Retina (tissue), 1 donor: ENCODE measurements around the gene BCL3.
"Not testable (repeated sequence)": the region's sequence is repeated elsewhere in the genome, so short reads cannot be mapped to it uniquely, and the experiment has no call there.

Source experiments
- DNase-seq: peaks from one replicate; pipeline ENCODE4 v3.0.0-alpha.2; 2016

The BCL3 gene, protein sequence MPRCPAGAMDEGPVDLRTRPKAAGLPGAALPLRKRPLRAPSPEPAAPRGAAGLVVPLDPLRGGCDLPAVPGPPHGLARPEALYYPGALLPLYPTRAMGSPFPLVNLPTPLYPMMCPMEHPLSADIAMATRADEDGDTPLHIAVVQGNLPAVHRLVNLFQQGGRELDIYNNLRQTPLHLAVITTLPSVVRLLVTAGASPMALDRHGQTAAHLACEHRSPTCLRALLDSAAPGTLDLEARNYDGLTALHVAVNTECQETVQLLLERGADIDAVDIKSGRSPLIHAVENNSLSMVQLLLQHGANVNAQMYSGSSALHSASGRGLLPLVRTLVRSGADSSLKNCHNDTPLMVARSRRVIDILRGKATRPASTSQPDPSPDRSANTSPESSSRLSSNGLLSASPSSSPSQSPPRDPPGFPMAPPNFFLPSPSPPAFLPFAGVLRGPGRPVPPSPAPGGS

DNA sequence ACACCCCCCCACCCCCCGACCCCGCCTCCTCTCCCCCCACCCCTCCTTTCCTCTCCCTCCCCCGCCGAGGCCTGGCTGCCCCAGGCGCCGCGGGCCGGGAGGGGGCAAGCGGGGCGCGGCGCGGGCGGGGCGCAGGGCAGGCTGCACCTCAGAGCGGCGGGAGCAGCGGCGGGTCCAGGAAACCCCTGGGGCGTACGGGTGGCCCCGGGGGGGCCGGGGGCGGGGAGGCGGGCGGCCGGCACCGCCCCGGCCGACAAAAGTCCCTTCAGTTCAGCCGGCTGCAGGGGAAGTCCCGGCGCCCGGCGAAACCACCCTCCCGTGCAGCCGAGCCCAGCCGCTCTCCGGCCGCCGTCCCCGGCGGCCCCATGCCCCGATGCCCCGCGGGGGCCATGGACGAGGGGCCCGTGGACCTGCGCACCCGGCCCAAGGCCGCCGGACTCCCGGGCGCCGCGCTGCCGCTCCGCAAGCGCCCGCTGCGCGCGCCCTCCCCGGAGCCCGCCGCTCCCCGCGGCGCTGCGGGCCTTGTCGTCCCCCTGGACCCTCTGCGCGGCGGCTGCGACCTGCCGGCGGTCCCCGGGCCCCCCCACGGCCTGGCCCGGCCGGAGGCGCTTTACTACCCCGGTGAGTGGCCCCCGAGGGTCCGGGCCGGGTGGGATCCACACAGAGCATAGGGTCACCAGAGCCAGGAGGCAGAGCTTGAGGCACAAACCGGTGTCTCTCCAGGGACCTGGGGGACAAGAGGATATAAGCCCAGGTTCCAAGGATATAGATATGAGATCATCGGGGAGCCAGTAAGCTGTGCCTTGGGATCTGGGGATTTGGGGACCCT, at the start of gene BCL3:
BCL3 (plus strand) TSS at position 283 of the 829 bp plus-strand sequence; CDS start at position 366, 83 bp downstream.
- DNase-seq = no peak

DNA sequence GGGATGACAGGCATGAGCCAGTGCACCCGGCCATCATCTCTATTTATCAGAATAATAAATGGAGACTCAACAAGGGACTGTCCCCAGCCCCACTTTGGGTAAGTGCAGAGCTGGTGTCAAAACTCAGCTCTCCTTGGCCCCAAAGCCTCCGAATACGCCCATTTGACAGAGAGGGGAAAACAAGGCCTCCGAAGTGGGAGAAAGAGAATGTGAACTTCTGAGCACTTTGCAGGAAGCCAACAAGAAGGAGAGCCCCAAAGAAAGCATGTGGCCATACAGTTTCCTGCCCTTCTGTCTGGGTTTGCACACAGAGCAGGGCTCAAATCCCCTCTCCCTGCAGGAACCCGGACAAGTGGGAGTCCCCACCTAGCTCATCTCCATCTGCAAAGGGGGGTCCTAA, 48.0 kb upstream of the BCL3 start:
- DNase-seq = no peak

DNA sequence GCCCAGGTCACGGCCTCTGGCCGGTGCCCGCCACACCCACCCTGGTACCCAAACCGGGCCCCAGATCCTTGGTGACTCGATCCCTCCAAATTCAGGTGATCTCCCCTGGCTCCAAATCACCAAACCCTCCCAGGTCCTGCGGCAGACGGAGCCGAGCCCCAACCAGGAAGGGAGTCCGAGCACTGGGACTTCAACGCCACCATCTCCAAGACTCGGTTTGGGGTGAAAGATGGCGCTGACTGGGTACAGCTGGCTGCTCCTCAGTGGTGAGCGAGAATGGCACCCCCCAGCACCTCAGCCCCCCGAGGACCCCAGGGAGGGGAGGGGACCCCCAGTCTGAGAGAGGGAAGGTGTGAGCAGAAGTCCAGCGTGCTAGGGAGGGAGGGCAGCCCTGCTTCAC, 47.3 kb upstream of the BCL3 start:
- DNase-seq = no peak

DNA sequence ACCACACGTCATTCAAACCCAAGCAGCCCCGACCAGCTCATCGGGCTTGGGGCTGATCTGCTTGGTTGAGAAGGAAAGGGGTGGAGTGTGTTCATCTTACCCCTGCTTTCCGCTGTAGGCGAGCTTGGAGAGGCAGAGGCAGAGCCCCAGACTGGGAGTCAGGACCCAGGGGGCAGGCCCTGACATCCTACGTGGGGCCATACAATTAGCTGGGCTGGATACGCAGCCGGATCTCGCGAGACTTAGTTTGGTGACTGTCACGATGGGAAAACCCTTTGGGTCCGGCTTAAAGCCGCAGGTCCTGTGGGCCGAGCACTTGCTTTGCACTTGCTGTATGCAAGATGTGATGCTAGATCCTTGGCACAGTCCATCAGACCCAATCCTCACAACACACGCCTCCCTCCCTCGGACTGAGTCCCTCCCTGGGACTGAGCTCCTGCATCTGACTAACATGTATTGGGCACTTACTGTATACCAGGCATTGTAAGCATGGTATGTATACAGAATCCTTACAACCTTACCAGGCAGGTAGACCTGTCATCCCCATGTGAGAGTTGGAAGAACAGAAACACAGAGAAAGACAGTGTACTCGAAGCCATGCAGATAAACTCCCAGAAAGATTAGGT, 45.8 kb upstream of the BCL3 start:
- DNase-seq = no peak

DNA sequence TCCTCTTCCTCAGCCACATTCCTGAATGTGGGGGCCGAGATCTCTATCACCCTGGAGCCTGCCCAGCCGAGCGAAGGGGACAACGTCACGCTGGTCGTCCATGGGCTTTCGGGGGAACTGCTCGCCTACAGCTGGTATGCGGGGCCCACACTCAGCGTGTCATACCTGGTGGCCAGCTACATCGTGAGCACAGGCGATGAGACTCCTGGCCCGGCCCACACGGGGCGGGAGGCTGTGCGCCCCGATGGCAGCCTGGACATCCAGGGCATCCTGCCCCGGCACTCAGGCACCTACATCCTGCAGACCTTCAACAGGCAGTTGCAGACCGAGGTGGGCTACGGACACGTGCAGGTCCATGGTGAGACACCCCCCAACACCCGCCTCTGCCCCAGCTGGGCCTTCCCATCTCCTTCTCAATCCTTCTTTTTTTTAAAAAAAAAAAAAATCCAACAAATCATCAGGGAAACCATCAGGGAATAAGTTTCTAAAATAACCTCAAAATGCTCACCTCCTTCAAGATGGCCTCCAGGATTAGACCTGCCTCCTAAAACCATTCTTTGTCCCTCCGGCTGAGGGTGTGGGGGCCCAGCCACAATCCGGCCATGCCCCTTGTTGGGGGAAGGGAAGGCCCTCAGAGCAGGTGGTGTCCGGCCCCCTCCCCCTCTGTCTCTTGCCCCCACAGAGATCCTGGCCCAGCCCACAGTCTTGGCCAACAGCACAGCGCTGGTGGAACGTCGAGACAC, 45.0 kb upstream of the BCL3 start:
- no peak for DNase-seq

DNA sequence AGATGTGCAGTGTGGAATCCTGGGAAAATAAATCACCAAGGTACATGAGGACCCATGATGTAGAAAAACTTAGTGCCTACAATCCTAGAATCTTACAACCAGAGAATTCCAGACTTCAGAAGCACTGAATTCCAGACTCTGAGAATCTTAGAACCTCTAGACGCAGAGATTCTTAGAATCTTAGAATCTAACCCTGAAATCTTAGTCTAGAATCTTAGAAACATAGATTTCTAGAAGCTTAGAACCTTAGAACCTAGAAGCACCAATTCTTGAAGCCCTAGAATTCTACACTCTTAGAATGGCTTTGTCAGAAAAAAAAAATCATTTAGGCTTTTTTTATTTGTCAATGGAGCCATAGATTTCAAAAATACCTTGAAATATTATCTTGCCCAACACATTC, 43.5 kb upstream of the BCL3 start:
- DNase-seq = no peak

DNA sequence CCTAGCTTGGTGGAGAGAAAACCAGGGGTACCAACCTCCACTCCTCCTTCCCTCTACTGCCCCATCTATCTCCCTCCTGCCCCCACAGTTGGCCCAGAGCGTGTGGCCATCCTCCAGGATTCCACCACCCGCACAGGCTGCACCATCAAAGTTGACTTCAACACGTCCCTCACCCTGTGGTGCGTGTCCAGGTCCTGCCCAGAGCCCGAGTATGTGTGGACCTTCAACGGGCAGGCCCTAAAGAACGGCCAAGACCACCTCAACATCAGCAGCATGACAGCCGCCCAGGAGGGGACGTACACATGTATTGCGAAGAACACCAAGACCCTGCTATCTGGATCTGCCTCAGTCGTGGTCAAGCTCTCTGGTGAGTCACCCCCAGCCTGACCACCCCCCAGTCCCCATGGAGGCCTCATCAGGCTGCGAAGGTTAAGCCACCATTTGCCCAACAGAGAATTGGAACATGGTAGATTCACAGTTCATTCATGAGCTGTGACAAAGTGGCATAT, 43.0 kb upstream of the BCL3 start:
- DNase-seq = no peak

DNA sequence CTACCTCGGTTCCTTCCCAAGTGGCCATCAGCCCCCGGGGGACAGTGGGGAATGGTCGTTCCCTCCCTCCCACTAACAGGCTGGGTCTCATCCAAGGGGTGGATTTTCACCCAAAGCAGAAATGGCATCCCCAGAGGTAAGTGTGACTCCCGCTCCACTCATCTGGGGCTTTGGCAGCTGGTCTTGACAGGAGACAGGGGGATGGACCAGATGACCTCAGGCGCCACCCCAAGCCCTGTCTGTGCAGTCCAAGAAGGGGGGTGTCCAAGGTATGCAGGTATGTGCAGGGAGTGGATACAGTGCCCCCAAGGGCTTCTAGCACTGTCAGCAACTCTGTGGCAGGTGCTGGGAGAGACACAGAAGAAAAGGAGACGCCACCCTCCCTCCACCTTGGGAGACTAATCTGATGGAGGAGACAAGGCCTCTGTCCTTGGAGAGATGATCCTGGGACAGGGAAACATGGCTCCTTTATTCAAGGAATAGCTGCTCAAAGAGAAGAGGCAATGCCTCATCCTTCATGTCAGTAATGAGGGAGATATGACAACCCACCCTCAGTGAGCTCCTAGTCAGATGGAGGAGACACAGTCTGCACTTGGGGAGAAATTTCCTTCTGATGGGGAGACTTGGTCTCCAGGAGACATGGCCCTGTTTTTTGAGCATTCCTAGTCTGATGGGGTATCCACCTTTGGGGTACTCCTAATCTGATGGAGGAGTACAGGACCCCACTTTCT, 41.8 kb upstream of the BCL3 start:
- no peak for DNase-seq

DNA sequence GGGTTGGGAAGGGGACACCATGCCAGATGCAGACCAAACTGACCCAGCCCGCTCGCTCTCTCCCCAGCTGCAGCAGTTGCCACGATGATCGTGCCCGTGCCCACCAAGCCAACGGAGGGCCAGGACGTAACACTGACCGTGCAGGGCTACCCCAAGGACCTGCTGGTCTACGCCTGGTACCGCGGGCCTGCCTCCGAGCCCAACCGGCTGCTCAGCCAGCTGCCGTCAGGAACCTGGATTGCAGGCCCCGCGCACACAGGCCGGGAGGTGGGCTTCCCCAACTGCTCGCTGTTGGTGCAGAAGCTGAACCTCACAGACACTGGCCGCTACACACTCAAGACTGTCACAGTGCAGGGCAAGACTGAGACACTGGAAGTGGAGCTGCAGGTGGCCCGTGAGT, 40.7 kb upstream of the BCL3 start:
- no peak for DNase-seq

DNA sequence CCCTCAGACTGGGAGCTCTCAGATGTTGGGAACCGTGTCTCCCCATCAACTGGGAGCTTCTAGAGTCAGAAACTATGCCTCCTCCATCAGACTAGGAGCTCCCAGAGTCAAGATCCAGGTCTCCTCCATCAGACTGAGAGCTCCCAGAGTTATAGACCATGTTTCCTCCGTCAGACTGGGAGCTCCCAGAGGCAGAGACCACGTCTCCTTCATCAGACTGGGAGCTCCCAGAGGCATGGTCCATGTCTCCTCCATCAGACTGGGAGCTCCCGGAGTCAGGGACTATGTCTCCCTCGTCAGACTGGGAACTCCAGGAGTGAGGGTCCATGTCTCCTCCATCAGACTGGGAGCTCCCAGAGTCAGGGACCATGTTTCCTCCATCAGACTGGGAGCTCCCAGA, 39.6 kb upstream of the BCL3 start:
- no peak for DNase-seq

DNA sequence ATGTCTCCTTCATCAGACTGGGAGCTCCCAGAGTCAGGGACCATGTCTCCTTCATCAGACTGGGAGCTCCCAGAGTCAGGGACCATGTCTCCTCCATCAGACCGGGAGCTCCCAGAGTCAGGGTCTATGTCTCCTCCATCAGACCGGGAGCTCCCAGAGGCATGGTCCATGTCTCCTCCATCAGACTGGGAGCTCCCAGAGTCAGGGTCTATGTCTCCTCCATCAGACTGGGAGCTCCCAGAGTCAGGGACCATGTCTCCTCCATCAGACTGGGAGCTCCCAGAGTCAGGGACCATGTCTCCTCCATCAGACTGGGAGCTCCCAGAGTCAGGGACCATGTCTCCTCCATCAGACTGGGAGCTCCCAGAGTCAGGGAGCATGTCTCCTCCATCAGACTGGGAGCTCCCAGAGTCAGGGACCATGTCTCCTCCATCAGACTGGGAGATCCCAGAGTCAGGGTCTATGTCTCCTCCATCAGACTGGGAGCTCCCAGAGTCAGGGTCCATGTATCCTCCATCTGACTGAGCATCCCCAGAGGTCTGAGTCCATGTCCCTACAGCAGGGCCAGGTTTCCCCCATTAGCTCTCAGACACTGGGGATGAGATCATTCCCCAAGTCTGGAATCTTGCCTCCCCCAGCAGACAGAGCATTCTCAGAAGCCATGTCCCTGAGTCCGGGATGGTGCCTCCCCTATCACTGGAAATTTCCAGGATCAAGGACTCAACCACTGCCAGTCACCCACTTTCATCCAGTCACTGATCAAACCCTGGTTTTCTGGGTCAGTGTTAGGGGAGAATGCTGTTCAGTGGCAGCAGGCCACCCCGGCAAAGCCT, 38.9 kb upstream of the BCL3 start:
- DNase-seq = not testable (repeated sequence)

DNA sequence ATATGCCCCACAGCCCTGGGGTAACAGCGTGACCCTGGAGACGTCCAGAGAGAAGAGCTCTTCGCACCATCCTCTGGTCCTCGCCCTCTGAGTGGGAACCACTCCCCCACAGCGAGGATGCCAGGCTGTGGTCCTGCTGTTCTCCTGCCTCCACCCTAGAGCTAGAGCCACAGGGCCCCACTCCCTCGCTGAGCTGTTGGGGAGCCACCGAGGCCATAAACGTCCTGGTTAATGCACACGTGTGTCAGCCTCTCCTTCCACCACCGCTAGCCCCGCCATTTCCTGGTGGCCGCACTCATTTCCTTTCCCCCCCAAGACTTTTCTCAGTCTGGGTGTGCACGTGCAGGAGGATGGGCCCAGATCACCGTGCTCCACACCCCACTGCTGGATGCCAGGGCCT, 38.0 kb upstream of the BCL3 start:
- DNase-seq = no peak

DNA sequence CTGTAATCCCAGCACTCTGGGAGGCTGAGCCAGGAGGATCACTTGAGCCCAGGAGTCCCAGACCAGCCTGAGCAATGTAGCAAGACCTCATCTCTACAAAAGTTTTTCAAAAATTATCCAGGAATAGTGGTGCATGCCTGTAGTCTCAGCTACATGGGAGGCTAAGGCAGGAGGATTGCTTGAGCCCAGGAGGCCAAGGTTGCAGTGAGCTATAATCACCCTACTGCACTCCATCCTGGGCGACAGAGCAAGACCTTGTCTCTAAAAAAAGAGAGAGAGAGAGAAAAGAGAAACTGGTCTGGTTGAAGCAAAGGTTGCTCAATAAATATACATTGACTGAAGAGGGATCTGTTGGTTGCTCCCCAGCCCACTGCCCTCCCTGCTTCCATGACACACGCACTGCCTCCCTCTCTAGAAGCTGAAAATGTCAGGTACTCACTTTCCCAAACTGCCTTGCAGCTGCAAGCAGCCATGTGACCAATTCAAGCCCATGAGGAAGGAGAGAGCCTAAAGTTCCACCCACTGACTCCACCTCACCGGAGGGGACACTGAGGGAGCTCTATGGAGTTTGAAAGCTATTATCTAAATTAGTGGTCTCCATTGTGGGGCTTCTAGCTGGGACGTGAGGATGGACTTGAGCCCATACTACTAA, 35.5 kb upstream of the BCL3 start:
- DNase-seq = no peak

DNA sequence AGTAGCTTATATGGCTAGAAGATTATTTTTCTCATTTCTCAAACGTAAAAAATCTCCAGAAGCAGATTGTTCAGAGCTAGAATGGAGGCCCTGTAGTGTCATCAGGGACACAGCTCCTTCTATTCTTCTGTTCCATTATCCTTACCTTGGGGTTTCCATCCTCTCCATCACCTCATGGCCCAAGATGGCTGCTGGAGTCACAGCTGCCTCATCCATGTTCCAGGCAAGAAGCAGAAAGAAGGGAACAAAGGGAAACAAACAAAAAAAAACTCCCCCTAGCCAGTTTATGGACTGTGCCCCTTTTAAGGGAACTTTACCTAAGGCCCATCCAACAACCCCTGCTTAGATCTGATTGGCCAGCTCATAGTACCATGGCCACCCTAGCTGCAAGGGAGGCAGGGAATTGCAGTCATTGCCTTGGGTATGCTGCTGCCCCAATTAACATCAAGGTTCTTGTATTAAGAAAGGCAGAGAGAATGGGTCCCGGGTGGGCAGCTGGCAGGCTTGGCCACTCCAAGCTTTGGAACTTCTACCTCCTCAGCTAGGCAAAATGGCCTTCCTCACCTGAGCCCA, 33.8 kb upstream of the BCL3 start:
- DNase-seq = no peak

DNA sequence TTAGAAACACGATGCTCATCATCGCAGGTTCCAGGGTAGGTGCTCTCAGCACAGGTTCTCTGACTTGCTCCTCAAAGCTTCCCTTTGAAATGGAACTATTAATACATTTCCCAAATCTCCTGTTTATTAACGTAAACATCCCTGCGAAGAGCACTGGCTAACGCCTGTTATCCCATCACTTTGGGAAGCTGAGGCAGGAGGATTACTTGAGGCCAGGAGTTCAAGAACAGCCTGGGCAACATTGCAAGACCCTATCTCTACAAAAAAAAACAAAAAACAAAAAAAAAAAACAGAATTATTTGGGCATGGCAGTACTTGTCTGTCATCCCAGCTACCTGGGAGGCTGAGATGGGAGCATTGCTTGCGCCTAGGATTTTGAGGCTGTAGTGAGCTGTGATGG, 30.9 kb upstream of the BCL3 start:
- no peak for DNase-seq

DNA sequence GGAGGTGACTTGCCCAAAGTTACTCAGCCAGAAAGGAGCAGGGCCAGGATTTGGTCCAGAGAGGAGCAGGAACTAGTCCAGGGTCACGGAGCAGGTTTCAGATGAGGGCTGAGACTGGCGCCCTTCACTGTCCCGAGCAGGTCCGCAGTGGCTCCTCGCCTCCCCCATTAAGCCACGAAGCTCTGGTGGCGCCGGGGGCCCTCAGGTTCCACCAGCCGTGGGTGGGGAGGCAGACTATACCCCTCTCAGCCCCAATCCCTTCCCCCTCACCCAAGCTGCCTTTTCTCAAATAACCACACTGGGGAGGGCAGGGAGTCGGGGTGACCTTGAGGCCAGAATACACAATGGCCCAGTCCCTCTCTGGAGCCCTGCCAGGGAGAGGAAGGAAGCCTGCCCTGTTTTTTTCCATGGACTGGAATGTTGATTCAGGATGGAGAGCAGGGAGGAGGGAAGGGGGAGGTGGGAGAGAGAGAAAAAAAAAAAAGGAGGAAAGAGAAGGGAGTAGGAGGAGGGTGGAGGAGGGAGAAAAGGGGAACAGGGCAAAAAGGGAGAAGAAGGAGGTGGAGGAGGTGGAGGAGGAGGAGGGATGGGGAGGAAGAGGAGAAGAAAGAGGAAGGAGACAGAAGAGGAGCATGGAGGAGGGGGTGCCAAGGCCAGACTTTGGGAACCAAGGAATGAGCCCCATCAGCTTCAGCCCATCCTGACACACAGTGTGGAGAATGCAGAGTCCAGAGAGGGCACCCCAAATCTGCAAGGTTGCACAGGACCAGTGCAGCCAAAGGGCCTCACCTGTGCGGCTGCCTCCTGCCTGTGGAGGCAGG, 29.9 kb upstream of the BCL3 start:
- peak; percentile 40 for DNase-seq

DNA sequence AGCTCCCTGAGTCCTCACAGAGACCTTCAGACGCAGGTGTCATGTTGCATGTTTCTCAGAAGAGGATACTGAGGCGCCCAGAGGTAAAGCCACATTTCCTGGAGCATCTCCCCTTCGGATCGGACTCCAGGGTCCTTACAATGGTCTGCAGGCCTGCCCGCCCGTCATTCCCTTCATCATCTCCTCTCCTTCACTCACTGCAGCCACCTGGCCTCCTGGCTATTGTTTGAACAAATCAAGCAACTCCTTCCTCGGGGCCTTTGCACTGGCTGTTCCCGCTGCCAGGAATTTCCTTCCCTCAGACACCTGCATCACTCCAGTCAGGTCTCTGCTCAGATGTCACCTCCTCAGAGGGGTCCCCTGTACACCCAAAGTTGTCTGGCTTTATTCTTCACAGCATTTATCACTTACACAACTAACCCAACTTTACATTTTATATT, 29.2 kb upstream of the BCL3 start:
- DNase-seq = no peak

DNA sequence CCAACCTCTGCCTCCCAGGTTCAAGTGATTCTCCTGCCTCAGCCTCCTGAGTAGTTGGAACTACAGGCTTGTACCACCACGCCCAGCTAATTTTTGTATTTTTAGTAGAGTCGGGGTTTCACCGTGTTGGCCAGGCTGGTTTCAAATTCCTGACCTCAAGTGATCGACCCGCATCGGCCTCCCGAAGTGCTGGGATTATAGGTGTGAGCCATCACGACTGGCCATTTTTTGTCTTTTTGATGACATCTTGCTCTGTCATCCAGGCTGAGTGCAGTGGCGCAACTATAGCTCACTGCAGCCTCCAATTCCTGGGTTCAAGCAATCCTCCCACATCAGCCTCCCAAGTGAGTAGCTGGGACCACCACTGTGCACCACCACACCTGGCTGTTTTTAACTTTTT, 28.1 kb upstream of the BCL3 start:
- DNase-seq = not testable (repeated sequence)

DNA sequence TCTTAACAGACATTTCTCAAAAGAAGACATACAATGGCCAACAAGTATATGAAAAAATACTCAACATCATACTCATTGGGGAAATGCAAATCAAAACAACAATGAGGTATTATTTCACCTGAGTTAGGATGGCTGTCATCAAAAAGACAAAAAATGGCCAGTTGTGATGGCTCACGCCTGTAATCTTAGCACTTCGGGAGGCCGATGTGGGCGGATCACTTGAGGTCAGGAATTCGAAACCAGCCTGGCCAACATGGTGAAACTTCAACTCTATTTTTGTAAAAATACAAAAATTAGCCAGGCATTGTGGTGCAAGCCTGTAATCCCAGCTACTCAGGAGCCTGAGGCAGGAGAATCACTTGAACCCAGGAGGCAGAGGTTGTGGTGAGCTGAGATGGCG, 27.6 kb upstream of the BCL3 start:
- no peak for DNase-seq
